GM23248 (cell line): Measurements from ENCODE around the gene BPHL.

Experiments
- EZH2 ChIP-seq: fragments of 200-600 bp; sonication (generic); IDR thresholded peaks from 2 replicates; pipeline ENCODE4 v1.6.1; 2018; ENCODE audit warnings: antibody characterized with exemption, mild to moderate bottlenecking; ENCODE audit not compliant: insufficient read depth, poor library complexity, severe bottlenecking
- EZH2phosphoT487 ChIP-seq: fragments of 200-600 bp; sonication (generic); IDR thresholded peaks from 2 replicates; pipeline ENCODE4 v1.6.1; 2018; ENCODE audit warnings: antibody characterized with exemption, moderate library complexity, mild to moderate bottlenecking, low read depth; ENCODE audit not compliant: insufficient read depth

GRCh38 chr6:3124667-3125066 is 6.2 kb downstream of the BPHL start:
- TF ChIP-seq EZH2phosphoT487 (no peak), EZH2 (no peak)
